Activated CD4-positive, CD25-positive, alpha-beta regulatory T cell treated with anti-CD3 and anti-CD28 coated beads, Interleukin-2, amount 50 U/mL, for 72 hours (primary cell): ENCODE measurements around the gene ATP7A.
"Not testable (repeated sequence)": the region's sequence is repeated elsewhere in the genome, so short reads cannot be mapped to it uniquely, and the experiment has no call there.

Experiments used
- DNase-seq: peaks from one replicate; pipeline ENCODE4 v3.0.0; 2021

Gene ATP7A

GRCh38 chrX:78042601-78043000, 132.1 kb downstream of the ATP7A start:
- DNase-seq = no peak

GRCh38 chrX:78046362-78046761, 135.9 kb downstream of the ATP7A start:
- no peak for DNase-seq

DNA sequence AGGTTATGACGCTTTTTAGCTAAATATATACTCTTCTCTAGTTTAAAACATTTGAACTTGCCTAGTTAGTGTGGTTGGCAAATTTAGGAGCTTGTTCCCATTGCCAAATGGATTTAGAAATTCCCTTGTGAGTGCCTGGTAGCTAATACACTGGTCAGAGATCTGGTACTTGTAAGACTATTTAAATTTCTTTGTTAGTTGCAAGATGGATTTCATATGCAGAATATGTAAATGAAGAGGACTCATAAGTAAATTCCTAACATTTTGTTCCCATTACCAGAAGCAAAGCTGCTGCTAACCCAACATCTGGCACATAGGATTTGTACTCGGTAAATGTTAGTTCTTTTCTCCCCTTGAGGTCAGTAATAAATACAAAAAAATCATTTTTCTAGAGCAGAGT, 137.6 kb downstream of the ATP7A start:
- no peak for DNase-seq

- no peak for DNase-seq
These were observed 153.2 kb downstream of the ATP7A start for GRCh38 chrX:78063687-78064086.

DNA sequence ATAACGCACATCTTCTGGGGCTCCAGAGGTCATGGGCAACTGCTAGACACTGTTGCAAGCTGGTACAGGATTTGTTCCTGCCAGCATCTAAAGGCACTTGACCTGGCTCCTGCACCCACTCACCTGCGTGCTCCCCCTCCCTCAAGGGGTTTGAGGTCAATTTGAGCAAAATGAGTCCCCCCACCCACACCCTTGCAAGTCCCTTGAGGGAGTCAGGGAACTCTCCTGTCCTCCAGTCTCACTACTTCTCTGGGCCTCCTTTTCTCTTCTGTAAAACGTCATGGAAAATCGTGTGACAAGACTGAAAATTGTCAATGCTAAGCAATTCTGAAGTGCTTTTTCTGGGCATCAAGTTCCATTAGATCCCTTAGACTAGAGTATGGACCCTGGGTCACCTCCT, 153.7 kb downstream of the ATP7A start:
- no peak for DNase-seq

DNA sequence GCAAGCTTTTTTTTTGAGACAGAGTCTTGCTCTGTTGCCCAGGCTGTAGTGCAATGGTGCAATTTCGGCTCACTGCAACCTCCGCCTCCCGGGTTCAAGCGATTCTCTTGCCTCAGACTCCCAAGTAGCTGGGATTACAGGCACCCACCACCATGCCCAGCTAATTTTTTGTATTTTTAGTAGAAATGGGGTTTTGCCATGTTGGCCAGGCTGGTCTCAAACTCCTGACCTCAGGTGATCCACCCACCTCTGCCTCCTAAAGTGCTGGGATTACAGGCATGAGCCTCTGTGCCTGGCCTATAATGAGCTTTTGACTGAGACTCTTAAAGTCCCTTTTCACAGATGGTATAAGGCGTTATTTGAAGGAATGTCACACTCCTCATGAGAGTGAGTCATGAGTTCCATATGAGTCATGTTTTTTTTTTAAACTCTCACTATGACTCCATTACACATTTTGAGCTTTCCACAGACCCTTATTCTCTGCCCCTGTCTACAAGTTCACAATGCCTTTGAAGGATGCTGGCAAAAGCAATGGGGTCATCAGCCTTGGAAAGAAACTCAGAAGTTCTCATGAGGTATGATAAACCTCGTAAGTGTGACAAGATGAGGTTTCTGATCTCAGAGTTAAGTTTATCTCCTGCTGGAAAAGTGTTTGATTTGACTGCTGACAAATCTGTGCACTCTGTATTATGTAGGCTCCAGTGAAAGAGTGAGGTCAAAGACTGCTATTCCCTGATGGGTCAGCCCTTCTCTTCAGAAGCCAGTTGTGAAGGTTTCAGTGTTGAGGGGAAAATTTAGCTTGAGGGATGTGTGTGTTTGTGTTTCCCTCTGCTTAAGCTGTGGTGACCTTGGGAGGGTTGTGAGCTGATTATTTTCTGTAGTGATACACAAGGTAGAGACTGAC, 154.5 kb downstream of the ATP7A start:
- DNase-seq = not testable (repeated sequence)

- no peak for DNase-seq
These were observed 155.6 kb downstream of the ATP7A start for GRCh38 chrX:78066110-78066509.

- no peak for DNase-seq
These were observed 160.8 kb downstream of the ATP7A start for GRCh38 chrX:78071331-78071730.

DNA sequence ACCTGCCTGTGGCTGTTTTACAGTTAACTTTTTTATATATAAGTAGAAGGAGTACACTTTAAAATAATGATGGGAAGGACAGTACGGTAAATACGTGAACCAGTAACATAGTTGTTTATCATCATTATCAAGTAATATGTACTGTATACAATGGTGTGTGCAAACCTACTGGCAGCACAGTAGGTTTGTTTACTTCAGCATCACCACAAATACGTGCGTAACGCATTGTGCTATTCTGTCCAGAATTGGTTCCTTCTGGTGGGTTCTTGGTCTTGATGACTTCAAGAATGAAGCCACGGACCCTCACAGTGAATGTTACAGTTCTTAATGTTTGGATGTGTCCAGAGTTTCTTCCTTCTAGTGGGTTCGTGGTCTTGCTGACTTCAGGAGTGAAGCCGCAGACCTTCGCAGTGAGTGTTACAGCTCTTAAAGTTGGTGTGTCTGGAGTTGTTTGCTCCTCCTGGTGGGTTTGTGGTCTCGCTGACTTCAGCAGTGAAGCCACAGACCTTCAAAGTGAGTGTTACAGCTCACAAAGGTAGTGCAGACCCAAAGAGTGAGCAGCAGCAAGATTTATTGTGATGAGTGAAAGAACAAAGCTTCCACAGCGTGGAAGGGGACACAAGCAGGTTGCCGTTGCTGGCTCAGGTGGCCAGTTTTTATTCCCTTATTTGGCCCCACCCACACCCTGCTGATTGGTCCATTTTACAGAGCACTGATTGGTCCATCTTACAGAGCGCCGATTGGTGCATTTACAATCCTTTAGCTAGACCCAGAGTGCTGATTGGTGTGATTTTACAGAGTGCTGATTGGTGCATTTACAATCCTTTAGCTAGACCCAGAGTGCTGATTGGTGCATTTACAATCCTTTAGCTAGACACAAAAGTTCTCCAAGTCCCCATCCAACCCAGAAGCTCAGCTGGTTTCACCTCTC, 162.9 kb downstream of the ATP7A start:
- DNase-seq = not testable (repeated sequence)

GRCh38 chrX:78074088-78074487, 163.6 kb downstream of the ATP7A start:
- no peak for DNase-seq

DNA sequence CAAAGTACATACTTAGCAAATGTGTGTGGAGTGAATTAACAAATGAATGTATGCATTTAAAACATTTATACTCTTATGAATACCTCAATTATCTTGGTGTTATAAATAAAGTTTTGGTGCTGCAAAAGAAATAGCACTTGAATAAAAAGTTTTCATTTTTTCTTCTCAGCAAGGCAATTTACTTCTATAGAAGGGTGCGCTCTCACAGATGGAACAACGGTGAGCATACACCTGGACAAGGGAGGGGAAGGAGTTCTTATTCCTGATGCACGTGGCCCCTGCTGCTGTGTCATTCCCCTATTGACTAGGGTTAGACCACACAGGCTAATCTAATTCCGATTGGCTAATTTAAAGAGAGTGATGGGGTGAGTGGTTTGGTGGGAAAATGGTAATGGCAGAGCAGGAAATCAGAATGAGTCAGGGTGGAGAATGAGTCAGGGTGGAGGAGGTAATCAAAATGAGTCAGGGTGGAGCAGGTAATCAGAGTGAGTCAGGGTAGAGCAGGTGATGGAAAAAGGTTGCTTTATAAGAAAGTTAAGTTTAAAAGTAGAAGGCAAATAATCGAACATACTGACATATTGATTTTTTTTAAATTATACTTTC, 165.4 kb downstream of the ATP7A start:
- no peak for DNase-seq

DNA sequence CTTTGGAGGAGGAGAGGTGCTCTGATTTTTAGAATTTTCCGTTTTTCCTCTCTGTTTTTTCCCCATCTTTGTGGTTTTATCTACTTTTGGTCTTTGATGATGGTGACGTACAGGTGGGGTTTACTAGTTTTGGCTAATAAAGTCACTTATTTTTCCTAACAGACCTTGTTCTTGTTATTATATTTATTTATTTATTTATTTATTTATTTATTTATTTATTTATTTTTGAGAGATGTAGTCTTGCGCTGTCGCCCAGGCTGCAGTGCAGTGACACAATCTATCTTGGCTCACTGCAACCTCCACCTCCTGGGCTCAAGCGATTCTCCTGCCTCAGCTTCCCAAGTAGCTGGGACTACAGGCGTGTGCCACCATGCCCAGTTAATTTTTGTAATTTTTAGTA, 170.9 kb downstream of the ATP7A start:
- DNase-seq = not testable (repeated sequence)

DNA sequence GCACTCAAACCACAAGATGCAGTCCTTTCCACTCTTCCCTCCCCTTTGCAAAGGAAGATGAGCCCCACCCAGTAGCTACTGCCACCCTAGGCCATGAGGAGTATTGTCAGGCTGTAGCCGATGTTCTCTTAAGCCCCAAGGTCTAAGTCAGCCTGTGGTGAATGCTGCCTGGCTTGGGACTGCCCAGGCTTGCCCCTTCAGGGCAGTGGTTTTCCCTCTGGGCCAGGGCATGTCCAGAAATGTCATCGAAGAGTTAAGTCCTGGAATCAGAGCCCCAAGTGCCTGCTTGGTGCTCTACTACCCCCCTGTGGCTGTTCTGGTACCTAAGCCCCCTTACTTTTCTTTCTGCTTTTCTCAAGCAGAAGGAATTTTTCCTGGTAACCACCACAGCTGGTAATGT, 181.8 kb downstream of the ATP7A start:
- DNase-seq = no peak

DNA sequence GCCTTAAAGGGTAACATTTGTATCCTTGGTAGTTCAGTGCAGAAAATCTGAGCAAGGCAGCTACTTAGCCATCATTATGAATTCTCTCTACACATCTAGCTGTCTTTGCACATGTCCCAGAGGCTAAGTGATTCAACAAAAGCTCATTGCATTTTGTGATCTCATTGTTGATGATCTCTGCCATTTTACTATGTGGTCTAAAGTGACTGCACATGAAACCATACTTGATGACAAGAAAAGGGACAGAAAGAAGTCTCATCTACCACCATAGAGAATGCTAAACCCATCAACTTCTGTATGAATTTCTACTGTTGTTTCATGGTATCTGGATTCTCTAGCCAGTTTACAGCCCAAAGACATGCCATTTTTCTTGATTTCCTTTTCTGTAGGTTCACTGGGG, 187.6 kb downstream of the ATP7A start:
- no peak for DNase-seq
